GF-D8 (cell line): ENCODE data around the gene ZNF627.
"Not testable (repeated sequence)": the region's sequence is repeated elsewhere in the genome, so short reads cannot be mapped to it uniquely, and the experiment has no call there.

Source experiments
- DNase-seq: peaks from one replicate; lab custom pipeline; 2025; lab: John Stamatoyannopoulos, UW

ZNF627 gene

GRCh38 chr19:11624069-11624463, 26.8 kb downstream of the ZNF627 start:
- no peak for DNase-seq

GRCh38 chr19:11626252-11626651, 29.0 kb downstream of the ZNF627 start:
- no peak for DNase-seq

DNA sequence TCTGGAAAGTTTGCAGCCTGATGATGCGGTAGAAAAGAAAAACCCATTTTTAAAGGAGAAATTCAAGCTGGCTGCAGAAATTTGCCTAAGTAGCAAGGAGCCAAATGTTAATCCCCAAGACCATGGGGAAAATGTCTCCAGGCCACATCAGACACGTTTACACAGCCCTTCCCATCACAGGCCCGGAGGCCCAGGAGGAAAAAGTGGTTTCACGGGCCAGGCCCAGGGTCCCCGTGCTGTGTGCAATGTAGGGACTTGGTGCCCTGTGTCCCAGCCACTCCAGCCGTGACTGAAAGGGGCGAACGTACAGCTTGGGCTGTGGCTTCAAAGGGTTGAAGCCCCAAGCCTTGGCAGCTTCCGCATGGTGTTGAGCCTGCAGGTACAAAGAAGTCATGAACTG, 35.9 kb downstream of the ZNF627 start:
- DNase-seq: no peak

- not testable (repeated sequence) for DNase-seq
These were observed 36.9 kb downstream of the ZNF627 start for GRCh38 chr19:11634018-11634662.

DNA sequence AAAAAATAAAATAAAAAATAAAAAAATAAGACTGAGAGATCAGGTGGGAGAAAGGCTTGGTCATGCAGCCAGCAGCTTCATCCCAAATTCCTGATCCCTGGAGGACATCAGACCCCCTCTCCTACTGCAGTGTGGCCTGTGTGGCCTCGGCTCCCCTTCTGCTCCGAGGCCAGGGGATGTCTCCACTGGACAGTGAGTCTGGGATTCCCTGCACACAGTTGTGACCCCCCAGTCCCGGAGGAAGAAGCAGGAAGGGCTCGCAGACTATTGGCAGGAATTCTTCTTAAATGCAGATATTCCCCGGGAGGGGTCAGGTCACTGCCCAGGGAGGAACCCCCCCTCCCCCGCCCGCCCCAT, 41.9 kb downstream of the ZNF627 start:
- DNase-seq: no peak

- peak; percentile 76 for DNase-seq
These were observed 42.6 kb downstream of the ZNF627 start for GRCh38 chr19:11639602-11640471.

DNA sequence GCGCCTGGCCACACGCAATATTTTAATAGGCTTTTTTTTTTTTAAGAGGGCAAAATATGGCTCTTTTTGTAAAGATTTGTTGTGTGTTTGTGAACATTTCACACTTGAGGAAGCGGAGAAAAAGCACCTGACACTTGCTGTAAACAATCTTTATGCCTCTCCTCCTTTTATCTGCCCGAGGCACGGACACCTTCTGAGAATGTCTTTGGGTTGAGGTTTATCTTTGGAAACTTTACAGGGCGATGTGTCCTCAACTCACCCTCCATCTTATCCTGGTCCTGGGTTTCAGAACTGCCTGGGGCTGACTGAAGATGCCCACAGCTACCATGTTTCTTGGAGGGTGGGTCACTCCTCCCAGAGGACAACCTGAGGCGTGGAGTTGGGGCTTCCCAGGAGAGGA, 44.0 kb downstream of the ZNF627 start:
- DNase-seq: no peak

GRCh38 chr19:11642902-11643301, 45.6 kb downstream of the ZNF627 start:
- DNase-seq: no peak

- no peak for DNase-seq
These were observed 52.7 kb downstream of the ZNF627 start for GRCh38 chr19:11649941-11650340.

DNA sequence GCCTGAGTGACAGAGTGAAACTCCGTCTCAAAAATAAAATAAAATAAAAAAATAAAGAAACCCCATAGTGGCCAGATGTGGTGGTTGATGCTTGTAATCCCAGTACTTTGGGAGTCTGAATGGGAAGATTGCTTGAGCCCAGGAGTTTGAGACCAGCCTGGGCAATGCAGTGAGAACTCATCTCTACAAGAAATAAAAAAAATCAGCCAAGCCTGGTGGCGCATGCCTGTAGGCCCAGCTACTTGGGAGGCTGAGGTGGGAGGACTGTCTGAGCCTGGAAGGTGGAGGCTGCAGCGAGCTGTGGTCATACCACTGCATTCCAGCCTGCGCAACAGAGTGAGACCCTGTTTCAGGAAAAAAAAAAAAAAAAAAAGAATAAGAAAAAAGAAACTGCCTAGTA, 53.8 kb downstream of the ZNF627 start:
- DNase-seq: no peak

DNA sequence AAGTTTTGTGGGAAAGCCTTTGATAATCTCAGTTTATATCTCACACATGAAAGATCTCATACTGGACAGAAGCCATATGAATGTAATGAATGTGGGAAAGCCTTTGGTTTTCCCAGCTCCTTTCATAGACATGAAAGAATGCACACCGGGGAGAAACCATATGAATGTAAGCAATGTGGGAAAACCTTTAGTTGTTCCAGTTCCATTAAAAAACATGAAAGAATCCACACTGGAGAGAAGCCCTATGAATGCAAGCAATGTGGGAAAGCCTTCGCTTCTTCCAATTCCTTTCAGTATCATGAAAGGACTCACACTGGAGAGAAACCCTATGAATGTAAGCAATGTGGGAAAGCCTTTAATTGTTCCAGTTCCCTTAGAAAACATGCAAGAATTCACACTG, 54.8 kb downstream of the ZNF627 start:
- no peak for DNase-seq

DNA sequence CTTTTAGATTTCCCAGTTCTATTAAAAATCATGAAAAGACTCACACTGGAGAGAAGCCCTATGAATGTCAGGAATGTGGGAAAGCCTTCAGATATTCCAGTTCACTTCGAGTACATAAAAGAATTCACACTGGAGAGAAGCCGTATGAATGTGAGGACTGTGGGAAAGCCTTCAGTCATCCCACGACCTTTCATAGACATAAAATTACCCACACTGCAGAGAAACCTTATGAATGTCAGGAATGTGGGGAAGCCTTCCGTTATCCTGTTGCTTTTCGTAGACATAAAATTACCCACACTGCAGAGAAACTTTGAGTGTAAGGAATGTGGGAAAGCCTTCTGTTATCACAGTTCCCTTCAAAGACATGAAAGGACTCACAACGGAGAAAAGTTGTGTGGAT, 55.2 kb downstream of the ZNF627 start:
- no peak for DNase-seq

DNA sequence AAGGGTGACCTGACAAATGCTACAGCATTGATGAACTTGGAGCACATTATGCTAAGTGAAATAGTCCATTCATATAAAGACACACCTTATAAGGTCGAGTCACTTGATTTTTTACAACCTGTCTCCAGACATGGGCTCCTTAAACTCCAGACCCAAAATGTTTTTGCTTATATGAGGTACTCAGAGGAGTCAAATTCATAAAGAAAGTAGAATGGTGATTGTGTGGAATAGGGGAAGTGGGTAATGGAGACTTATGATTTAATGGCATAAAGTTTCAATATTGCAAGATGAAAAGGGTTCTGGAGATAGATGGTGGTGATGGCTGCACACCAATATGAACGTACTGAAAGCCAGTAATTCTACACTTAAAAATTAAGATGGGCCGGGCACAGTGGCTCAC, 59.3 kb downstream of the ZNF627 start:
- DNase-seq: no peak

DNA sequence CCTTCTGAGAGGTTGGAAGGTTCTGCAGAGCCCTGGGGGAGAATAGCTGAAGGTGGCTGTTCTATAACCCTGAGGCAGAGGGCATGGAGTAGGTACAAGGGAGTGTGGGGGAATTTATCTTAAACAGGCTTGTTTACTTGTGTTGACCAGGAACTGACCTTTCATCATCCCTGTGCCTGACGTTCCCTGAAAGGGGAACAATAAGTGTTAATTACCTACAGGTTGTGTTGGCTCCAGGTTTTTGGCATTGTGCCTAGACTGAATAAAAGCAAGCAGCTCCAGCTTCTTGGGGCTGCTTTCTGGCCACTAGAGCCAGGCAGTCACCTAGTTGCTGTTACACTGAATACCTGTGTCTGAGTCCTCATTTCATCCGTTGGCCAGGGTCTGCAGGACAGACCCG, 60.0 kb downstream of the ZNF627 start:
- DNase-seq: no peak

DNA sequence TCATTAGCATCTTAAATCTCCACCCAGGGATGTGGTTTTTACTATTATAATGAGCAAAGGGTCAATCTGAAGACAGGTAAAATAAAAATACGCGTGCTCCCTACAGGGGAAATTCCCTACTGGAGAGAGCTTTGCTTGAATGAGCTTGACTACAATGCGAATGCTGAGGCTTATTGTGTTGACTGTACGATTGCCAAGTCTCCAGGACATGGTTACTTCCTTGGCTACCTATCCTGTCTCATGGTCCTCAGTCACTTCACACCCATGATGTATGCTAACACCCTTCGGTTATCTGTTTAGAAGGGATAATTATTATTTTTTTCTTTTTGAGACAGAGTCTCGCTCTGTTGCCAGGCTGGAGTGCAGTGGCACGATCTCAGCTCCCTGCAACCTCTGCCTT, 61.7 kb downstream of the ZNF627 start:
- DNase-seq: no peak

- no peak for DNase-seq
These were observed 62.3 kb downstream of the ZNF627 start for GRCh38 chr19:11659612-11660011.

- no peak for DNase-seq
These were observed 65.0 kb downstream of the ZNF627 start for GRCh38 chr19:11662278-11662677.

DNA sequence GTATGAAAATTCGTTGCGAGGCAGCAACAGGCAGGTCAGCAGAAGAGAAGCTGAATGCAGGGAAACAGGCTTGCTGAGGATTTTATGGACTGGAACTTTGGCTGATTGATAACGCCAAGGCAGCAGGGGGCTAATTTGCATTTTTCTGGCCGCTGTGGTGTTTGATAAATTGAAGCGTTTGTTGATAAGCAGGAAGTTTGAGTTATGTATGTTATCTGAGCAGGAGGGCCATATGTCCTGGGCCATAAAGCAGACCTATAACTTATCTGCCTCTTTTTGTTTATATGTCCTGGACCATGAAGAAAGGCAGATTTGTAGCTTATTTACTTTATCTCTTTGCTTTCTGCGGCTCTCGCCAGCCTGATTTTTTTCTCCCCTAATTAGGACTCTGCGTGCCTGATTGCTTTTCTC, 65.9 kb downstream of the ZNF627 start:
- no peak for DNase-seq
